B cell (primary cell): Measurements from ENCODE around the gene GPR85. TPM values are rescaled to one million over a fixed set of nuclear protein-coding genes. Genes with fewer than 3 reads are reported as not detected.

Source experiments
- ATAC-seq: fragments of 200-7000 bp; cut with Tn5 transposase; one replicate; pipeline ENCODE4 v1.10.0; 2021; ENCODE audit warnings: low read depth, mild to moderate bottlenecking, moderate number of reproducible peaks, moderate library complexity
- CTCF ChIA-PET: fragments of 350-600 bp; sonication (Branson Sonifier 250); formaldehyde crosslinking; loops from one replicate; lab custom pipeline; 2021; ENCODE audit warnings: antibody characterized with exemption, inconsistent platforms; lab: Charles Lee
- POLR2A ChIA-PET: fragments of 350-600 bp; sonication (Branson Sonifier 250); formaldehyde crosslinking; loops from one replicate; lab custom pipeline; 2021; ENCODE audit warnings: antibody characterized with exemption; lab: Charles Lee
- DNase-seq: peaks from one replicate; pipeline ENCODE4 v3.0.0; 2013
- H2AFZ ChIP-seq: 2 replicates; pipeline ENCODE4 v1.6.1; 2012; ENCODE audit warnings: mild to moderate bottlenecking, low read depth, low read length; ENCODE audit not compliant: insufficient read depth, poor library complexity, severe bottlenecking
- H3K27ac ChIP-seq, 2 donors: 1 replicate in 1 of 2; 2 replicates in 1 of 2; pipeline ENCODE4 v1.5.1; 2012 to 2013; ENCODE audit warnings: low read length in 2 of 2, mild to moderate bottlenecking in 2 of 2, moderate library complexity in 1 of 2
- H3K27me3 ChIP-seq, 4 experiments: fragments of 200-600 bp in 1 of 4; sonication (generic) in 1 of 4; replicated peaks in 1 of 4; 1 replicate in 2 of 4; 2 replicates in 2 of 4; pipeline versions ENCODE4 v1.6.1 to v1.7.0; 2013 to 2016; ENCODE audit warnings: low read length in 3 of 4, mild to moderate bottlenecking in 2 of 4, mixed read lengths in 1 of 4, moderate library complexity in 1 of 4; ENCODE audit not compliant: insufficient read depth in 4 of 4, control insufficient read depth in 3 of 4; ENCODE audit errors: control extremely low read depth in 1 of 4
- H3K36me3 ChIP-seq, 2 experiments: replicated peaks in 1 of 2; 1 replicate in 1 of 2; 2 replicates in 1 of 2; pipeline versions ENCODE4 v1.6.1 to v1.7.1; 2013; ENCODE audit warnings: low read length in 1 of 2; ENCODE audit not compliant: insufficient read depth in 2 of 2, control insufficient read depth in 1 of 2; ENCODE audit errors: control extremely low read depth in 1 of 2, extremely low read depth in 1 of 2
- H3K4me1 ChIP-seq, 2 donors: fragments of 200-600 bp in 1 of 2; sonication (generic) in 1 of 2; 1 replicate in 1 of 2; 2 replicates in 1 of 2; pipeline versions ENCODE4 v1.5.1 to v1.6.1; 2013 to 2017; ENCODE audit warnings: low read length in 2 of 2; ENCODE audit not compliant: control insufficient read depth in 2 of 2, insufficient read depth in 2 of 2
- H3K4me2 ChIP-seq: replicated peaks from 2 replicates; pipeline ENCODE3; 2012; ENCODE audit warnings: mild to moderate bottlenecking, low read depth, low read length; ENCODE audit not compliant: poor library complexity, severe bottlenecking
- H3K4me3 ChIP-seq, 5 experiments: fragments of 200-600 bp in 1 of 5; sonication (generic) in 1 of 5; 1 replicate in 3 of 5; 2 replicates in 2 of 5; pipeline versions ENCODE4 v1.5.1 to v1.7.0; 2011 to 2016; ENCODE audit warnings: low read length in 4 of 5, mild to moderate bottlenecking in 4 of 5, low read depth in 2 of 5, control low read depth in 1 of 5, moderate library complexity in 1 of 5; ENCODE audit not compliant: insufficient read depth in 1 of 5; ENCODE audit errors: control extremely low read depth in 1 of 5, extremely low read depth in 1 of 5
- H3K79me2 ChIP-seq: fragments of 200-600 bp; sonication (generic); one replicate; pipeline ENCODE4 v1.6.0; 2016; ENCODE audit warnings: low read length; ENCODE audit not compliant: control insufficient read depth, insufficient read depth
- H3K9ac ChIP-seq: fragments of 200-600 bp; sonication (generic); 2 replicates; pipeline ENCODE4 v1.6.1; 2017; ENCODE audit warnings: mild to moderate bottlenecking, low read length, moderate library complexity
- H3K9me3 ChIP-seq, 3 donors: one replicate each; pipeline versions ENCODE4 v1.6.1 to v1.7.1; 2013; ENCODE audit warnings: low read length in 2 of 3; ENCODE audit not compliant: control insufficient read depth in 2 of 3, insufficient read depth in 1 of 3; ENCODE audit errors: control extremely low read depth in 1 of 3
- H4K20me1 ChIP-seq: 2 replicates; pipeline ENCODE4 v1.6.0; 2012; ENCODE audit warnings: mild to moderate bottlenecking, low read length; ENCODE audit not compliant: insufficient read depth, control insufficient read depth, poor library complexity, severe bottlenecking
- H3K27ac Mint-ChIP-seq: one replicate; pipeline ENCODE4 v1.8.0; 2021; ENCODE audit warnings: mixed read lengths
- H3K27me3 Mint-ChIP-seq: one replicate; pipeline ENCODE4 v1.8.0; 2021; ENCODE audit warnings: mixed read lengths
- H3K4me1 Mint-ChIP-seq: one replicate; pipeline ENCODE4 v1.8.0; 2021; ENCODE audit warnings: mixed read lengths
- H3K4me3 Mint-ChIP-seq: one replicate; pipeline ENCODE4 v1.8.0; 2021; ENCODE audit warnings: mixed read lengths
- H3K9me3 Mint-ChIP-seq: one replicate; pipeline ENCODE4 v1.8.0; 2022; ENCODE audit warnings: mixed read lengths; ENCODE audit not compliant: insufficient read depth
- EZH2 ChIP-seq: IDR thresholded peaks from 2 replicates; pipeline ENCODE4 v1.6.1; 2012; ENCODE audit warnings: borderline replicate concordance, low read depth, mild to moderate bottlenecking, moderate library complexity, low read length; ENCODE audit not compliant: insufficient read depth, poor library complexity, severe bottlenecking
- WGBS: methylation state at CpG from one replicate; pipeline ENCODE4 v1.1.5; 2013; ENCODE audit warnings: missing lambda C conversion rate; ENCODE audit not compliant: insufficient coverage; 5-methylcytosine and 5-hydroxymethylcytosine counted together
- intact Hi-C: fragments of 100-400 bp; cut with micrococcal nuclease; formaldehyde crosslinking; loops from one replicate; pipeline ENCODE4 v1.10.0; 2022
- polyA plus RNA-seq: library from polyadenylated mRNA; depleted of rRNA; stranded (reverse); fragments of >200 nt; gene quantifications from 2 replicates; pipeline ENCODE4 v1.2.3, GENCODE V29; 2012
- total RNA-seq, 2 donors: library from RNA; stranded (reverse); fragments of 120-200 nt in 1 of 2; gene quantifications; 1 replicate in 1 of 2; 2 replicates in 1 of 2; pipeline versions ENCODE4 v1.2.3 to v1.2.4, GENCODE V29; 2013 to 2022
- TF ChIP-seq, protein P1 (sequence below): fragments of 200-600 bp; IDR thresholded peaks from one replicate; pipeline ENCODE4 v1.8.0; 2022; ENCODE audit warnings: antibody characterized with exemption, mild to moderate bottlenecking

GPR85 gene
- total and polyA plus RNA-seq, 2 donors (not counting 1 experiment from before 2014, with no cell fraction given): not detected

DNA sequence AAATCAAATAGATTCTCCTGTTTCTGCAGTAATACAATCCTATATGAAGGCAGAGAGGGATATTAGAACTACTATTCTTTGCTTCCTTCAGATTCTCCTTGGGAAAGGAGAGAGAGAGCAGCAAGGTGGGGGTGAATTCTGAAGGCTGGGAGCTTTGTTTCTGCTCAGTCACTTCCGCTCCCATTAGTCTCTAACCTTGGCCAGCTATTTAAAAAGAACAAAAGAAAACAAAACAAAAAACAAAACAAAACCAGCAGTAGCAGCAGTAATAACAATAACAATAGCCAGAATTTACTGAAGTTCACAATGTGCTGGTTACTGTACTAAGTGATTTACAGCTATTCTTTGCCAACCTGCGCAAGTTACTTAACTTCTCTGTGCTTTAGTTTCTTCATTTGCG, 9.9 kb downstream of the GPR85 start:
- H3K9me3 ChIP-seq: no peaks in the 10 kb centered on the region
- H3K27me3 ChIP-seq: no peaks in the 10 kb centered on the region
- no CpG with 5 or more reads among the region's 3 CpGs for WGBS
- peaks cover 23% of the 10 kb centered on the region for H3K27me3 Mint-ChIP-seq
- H3K27ac ChIP-seq: no peak overlapping the region
- no peak overlapping the region for H3K4me2 ChIP-seq
- ChIA-PET CTCF (no interaction called here), POLR2A (no interaction called here)
- intact Hi-C loops: no loop called here
- H3K9me3 Mint-ChIP-seq: no peaks in the 10 kb centered on the region
- H3K27ac Mint-ChIP-seq: no peak overlapping the region
- H4K20me1 ChIP-seq: no peaks in the 10 kb centered on the region
- H3K36me3 ChIP-seq: no peaks in the 10 kb centered on the region
- H3K4me1 ChIP-seq: peaks cover 0 to under 1% of the 10 kb centered on the region in 2 donors
- no peaks in the 10 kb centered on the region for H3K79me2 ChIP-seq
- DNase-seq: no peak
- TF ChIP-seq, protein P1, sequence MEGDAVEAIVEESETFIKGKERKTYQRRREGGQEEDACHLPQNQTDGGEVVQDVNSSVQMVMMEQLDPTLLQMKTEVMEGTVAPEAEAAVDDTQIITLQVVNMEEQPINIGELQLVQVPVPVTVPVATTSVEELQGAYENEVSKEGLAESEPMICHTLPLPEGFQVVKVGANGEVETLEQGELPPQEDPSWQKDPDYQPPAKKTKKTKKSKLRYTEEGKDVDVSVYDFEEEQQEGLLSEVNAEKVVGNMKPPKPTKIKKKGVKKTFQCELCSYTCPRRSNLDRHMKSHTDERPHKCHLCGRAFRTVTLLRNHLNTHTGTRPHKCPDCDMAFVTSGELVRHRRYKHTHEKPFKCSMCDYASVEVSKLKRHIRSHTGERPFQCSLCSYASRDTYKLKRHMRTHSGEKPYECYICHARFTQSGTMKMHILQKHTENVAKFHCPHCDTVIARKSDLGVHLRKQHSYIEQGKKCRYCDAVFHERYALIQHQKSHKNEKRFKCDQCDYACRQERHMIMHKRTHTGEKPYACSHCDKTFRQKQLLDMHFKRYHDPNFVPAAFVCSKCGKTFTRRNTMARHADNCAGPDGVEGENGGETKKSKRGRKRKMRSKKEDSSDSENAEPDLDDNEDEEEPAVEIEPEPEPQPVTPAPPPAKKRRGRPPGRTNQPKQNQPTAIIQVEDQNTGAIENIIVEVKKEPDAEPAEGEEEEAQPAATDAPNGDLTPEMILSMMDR: no peak
- TF ChIP-seq EZH2: no peak
- ATAC-seq: no peak
- no peak overlapping the region for H3K4me3 ChIP-seq
- H3K9ac ChIP-seq: no peak overlapping the region
- no peak overlapping the region for H2AFZ ChIP-seq
- peaks cover under 1% of the 10 kb centered on the region for H3K4me1 Mint-ChIP-seq
- no peak overlapping the region for H3K4me3 Mint-ChIP-seq

DNA sequence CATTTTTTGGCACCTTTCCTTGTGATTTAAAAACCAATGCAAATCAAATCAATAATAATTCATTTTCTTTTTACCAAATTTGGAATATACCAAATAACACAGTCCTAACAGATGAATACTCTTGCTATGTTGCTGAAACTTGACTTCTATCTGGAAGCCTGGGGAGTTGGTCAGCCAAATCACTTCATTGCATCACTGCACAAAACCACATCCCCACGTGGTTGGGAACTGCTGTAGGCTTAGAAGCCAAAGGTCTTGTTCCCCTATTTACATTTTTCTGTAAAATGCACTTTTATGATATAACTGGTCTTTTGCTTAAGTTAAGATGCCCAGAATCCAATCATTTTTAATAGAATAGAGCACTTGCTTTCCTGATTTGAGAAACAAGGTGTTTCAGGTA, 15.2 kb downstream of the GPR85 start:
- ATAC-seq: no peak
- ChIA-PET CTCF (no interaction called here), POLR2A (no interaction called here)

More for the DNA sequence above, 15.2 kb downstream of the GPR85 start:
- H3K4me3 ChIP-seq: no peak overlapping the region
- no peaks in the 10 kb centered on the region for H3K27me3 ChIP-seq
- H4K20me1 ChIP-seq: no peaks in the 10 kb centered on the region
- TF ChIP-seq, protein P1: no peak
- no peak for TF ChIP-seq EZH2
- no peak overlapping the region for H3K27ac Mint-ChIP-seq
- intact Hi-C loops: no loop called here
- H3K9ac ChIP-seq: no peak overlapping the region
- no peaks in the 10 kb centered on the region for H3K9me3 Mint-ChIP-seq
- H3K4me1 Mint-ChIP-seq: peaks cover 4% of the 10 kb centered on the region
- no peak overlapping the region for H3K27ac ChIP-seq
- H3K4me3 Mint-ChIP-seq: no peak overlapping the region
- DNase-seq: no peak
- H3K79me2 ChIP-seq: no peaks in the 10 kb centered on the region
- no peaks in the 10 kb centered on the region for H3K36me3 ChIP-seq
- H3K4me2 ChIP-seq: no peak overlapping the region
- H3K9me3 ChIP-seq: no peaks in the 10 kb centered on the region
- H3K4me1 ChIP-seq: peaks cover 0 to 5% of the 10 kb centered on the region in 2 donors
- peaks cover 13% of the 10 kb centered on the region for H3K27me3 Mint-ChIP-seq
- no peak overlapping the region for H2AFZ ChIP-seq
- no CpG with 5 or more reads among the region's 1 CpG for WGBS
